Type B pancreatic cell (in vitro differentiated cells): ENCODE results near the gene ZNF786. TPM values are rescaled to one million over a fixed set of nuclear protein-coding genes. Genes with fewer than 3 reads are reported as not detected.
"Not testable (repeated sequence)": the region's sequence is repeated elsewhere in the genome, so short reads cannot be mapped to it uniquely, and the experiment has no call there.

ENCODE experiments used
- DNase-seq: peaks from one replicate; pipeline ENCODE4 v3.0.0; 2021; ENCODE audit warnings: mixed read lengths; ENCODE audit not compliant: unreplicated experiment; ENCODE audit errors: extremely low spot score
- H3K27ac Mint-ChIP-seq: 2 replicates; pipeline ENCODE4 v1.8.0; 2021; ENCODE audit warnings: mild to moderate bottlenecking, mixed read lengths
- H3K27me3 Mint-ChIP-seq: 2 replicates; pipeline ENCODE4 v1.8.0; 2021; ENCODE audit warnings: mixed read lengths
- H3K36me3 Mint-ChIP-seq: 2 replicates; pipeline ENCODE4 v1.8.0; 2021; ENCODE audit warnings: mixed read lengths
- H3K4me1 Mint-ChIP-seq: one replicate; pipeline ENCODE4 v1.8.0; 2021; ENCODE audit warnings: mixed read lengths; ENCODE audit not compliant: unreplicated experiment
- H3K4me3 Mint-ChIP-seq: 2 replicates; pipeline ENCODE4 v1.8.0; 2021; ENCODE audit warnings: mild to moderate bottlenecking, mixed read lengths
- H3K9me3 Mint-ChIP-seq: 2 replicates; pipeline ENCODE4 v1.8.0; 2021; ENCODE audit warnings: mixed read lengths
- total RNA-seq: library from RNA; stranded (reverse); gene quantifications from 2 replicates; pipeline ENCODE4 v1.2.1, GENCODE V29; 2021; ENCODE audit warnings: low replicate concordance
- TF ChIP-seq, protein P1 (sequence below): fragments of 200-600 bp; sonication (generic); conservative IDR thresholded peaks from 2 replicates; pipeline ENCODE4 v1.5.0; 2021; ENCODE audit warnings: antibody characterized with exemption, mild to moderate bottlenecking

The ZNF786 gene
- total RNA-seq, 1 donor from 2014 or later, result 12.6 TPM

DNA sequence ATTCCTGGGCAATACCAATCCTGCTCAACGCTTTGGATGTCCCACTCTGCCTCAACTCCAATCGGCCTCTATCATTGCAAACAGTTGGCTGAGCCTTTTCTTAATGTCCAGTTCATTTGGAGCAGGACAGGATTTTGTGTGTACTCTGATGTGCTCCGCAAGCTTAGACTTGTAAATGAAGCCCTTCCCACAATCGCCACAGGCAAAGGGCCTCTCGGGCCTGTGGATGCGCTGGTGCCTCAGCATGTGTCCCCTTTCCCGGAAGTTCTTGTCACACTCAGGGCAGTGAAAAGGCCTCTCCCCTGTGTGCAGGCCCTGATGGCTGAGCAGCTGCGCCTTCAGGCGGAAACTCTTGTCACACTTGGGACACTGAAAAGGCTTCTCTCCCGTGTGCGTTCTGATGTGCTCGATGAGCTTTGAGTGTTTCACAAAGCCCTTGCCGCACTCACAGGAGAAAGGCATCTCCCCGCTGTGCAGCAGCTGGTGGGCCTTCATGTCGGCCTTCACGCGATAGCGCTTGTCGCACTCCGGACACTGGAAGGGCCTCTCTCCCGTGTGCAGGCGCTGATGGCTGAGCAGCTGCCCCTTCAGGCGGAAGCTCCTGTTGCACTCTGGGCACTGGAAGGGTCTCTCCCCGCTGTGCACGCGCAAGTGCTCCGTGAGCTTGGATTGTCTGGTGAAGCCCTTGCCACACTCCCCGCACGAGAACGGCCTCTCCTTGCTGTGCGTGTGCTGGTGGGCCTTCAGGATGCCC lies 20.0 kb downstream of the ZNF786 start:
- Mint-ChIP-seq H3K27ac (no peak overlapping the region), H3K4me1 (no peaks in the 10 kb centered on the region), H3K9me3 (no peaks in the 10 kb centered on the region), H3K4me3 (no peak overlapping the region), H3K27me3 (no peaks in the 10 kb centered on the region), H3K36me3 (peaks cover 11% of the 10 kb centered on the region)
- TF ChIP-seq, protein P1, sequence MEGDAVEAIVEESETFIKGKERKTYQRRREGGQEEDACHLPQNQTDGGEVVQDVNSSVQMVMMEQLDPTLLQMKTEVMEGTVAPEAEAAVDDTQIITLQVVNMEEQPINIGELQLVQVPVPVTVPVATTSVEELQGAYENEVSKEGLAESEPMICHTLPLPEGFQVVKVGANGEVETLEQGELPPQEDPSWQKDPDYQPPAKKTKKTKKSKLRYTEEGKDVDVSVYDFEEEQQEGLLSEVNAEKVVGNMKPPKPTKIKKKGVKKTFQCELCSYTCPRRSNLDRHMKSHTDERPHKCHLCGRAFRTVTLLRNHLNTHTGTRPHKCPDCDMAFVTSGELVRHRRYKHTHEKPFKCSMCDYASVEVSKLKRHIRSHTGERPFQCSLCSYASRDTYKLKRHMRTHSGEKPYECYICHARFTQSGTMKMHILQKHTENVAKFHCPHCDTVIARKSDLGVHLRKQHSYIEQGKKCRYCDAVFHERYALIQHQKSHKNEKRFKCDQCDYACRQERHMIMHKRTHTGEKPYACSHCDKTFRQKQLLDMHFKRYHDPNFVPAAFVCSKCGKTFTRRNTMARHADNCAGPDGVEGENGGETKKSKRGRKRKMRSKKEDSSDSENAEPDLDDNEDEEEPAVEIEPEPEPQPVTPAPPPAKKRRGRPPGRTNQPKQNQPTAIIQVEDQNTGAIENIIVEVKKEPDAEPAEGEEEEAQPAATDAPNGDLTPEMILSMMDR, result no peak
- no peak for DNase-seq

- H3K27ac Mint-ChIP-seq, result peak overlapping the region; percentile 24
- H3K27me3 Mint-ChIP-seq, result no peaks in the 10 kb centered on the region
- DNase-seq, result no peak
- no peaks in the 10 kb centered on the region for H3K4me1 Mint-ChIP-seq
- TF ChIP-seq, protein P1, result no peak
- H3K9me3 Mint-ChIP-seq, result no peaks in the 10 kb centered on the region
- H3K4me3 Mint-ChIP-seq, result peak overlapping the region; percentile 59
- peaks cover 11% of the 10 kb centered on the region for H3K36me3 Mint-ChIP-seq
These were observed 22.6 kb downstream of the ZNF786 start for GRCh38 chr7:149067869-149068268.

DNA sequence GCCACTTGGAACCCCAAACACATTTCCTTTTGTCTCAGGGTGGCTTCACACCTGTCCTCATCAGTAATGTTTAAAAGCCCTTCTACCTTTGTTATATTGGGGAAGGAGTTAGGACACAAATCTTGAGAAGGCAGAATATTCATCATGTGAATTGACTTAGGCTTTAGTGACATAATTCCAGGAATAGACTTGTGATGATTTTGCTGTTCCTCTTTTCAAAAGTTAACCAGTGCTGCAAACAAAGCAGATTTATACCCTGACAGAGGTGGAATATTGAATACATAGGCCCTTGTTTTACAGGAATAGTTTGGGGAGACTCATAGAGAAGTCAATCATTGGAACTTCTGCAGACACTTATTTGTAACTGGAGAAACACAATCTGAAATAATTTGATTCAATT lies 27.0 kb downstream of the ZNF786 start:
- Mint-ChIP-seq H3K4me1 (no peaks in the 10 kb centered on the region), H3K36me3 (peaks cover 5% of the 10 kb centered on the region), H3K27me3 (no peaks in the 10 kb centered on the region), H3K9me3 (no peaks in the 10 kb centered on the region), H3K4me3 (peak overlapping the region; percentile 51), H3K27ac (no peak overlapping the region)
- TF ChIP-seq, protein P1, result no peak
- DNase-seq, result no peak

- not testable (repeated sequence) for H3K4me1 Mint-ChIP-seq, H3K36me3 Mint-ChIP-seq, H3K4me3 Mint-ChIP-seq, H3K27me3 Mint-ChIP-seq, H3K9me3 Mint-ChIP-seq, H3K27ac Mint-ChIP-seq, DNase-seq
These were observed 28.2 kb downstream of the ZNF786 start for GRCh38 chr7:149062217-149062899.

DNA sequence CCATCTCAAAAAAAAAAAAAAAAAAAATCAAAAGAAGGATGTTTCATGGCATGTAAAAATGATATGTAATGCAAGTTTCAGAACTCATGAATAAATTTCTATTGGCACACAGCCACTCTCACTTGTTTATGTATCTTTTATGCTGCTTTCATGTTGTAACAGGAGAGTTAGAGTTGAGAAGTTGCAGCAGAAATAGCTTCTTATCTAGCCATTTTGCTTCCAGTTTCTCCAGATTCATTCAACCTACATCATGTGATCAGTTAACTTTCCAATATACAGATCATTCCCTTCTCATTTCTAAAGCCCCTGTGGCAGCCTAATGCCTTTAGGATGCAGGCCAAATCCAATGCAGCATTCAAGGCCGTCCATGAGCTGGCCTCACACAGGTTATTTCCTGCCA lies 30.4 kb downstream of the ZNF786 start:
- DNase-seq, result no peak
- Mint-ChIP-seq H3K36me3 (no peaks in the 10 kb centered on the region), H3K27me3 (no peaks in the 10 kb centered on the region), H3K27ac (peak overlapping the region; percentile 30), H3K9me3 (no peaks in the 10 kb centered on the region), H3K4me3 (no peak overlapping the region), H3K4me1 (no peaks in the 10 kb centered on the region)
- TF ChIP-seq, protein P1, result no peak

DNA sequence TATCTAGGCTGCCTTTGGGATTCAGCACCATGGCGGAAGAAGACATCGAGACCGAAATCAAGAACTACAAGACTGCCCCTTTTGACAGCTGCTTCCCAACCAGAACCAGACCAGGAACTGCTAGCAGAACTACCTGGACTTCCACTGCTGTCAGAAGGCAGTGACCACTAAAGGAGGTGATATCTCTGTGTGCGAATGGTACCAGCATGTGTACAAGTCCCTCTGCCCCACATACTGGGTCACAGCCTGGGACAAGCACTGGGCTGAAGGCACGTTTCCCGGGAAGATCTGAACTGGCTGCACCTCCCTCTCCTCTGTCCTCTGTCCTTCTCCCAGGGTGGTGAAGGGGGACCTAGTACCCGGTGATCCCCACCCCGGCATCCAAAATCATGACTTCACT lies 36.6 kb downstream of the ZNF786 start:
- Mint-ChIP-seq H3K4me1 (no peaks in the 10 kb centered on the region), H3K27ac (no peak overlapping the region), H3K4me3 (no peak overlapping the region), H3K9me3 (no peaks in the 10 kb centered on the region), H3K27me3 (no peaks in the 10 kb centered on the region), H3K36me3 (no peaks in the 10 kb centered on the region)
- DNase-seq, result no peak
- TF ChIP-seq, protein P1, result no peak
